ENCODE results near the gene KCNMB2.

- TF ChIP-seq FOXA1 (IDR thresholded peaks at IDR 0.05) (no peak), PKNOX1 (IDR thresholded peaks at IDR 0.05) (no peak), LEF1 (IDR thresholded peaks at IDR 0.05; ENCODE audit: borderline replicate concordance) (no peak), SP1 (IDR thresholded peaks at IDR 0.05) (no peak)
These were observed 110.1 kb downstream of the KCNMB2 start for GRCh38 chr3:178646186-178646862.

Measured in HEK293T (cell line).